Measurements from ENCODE around the gene ARIH2.

- TF ChIP-seq CTCF (IDR thresholded peaks at IDR 0.05; ENCODE audit: low read length) (no peak), EZH2 (optimal IDR thresholded peaks at IDR 0.05; ENCODE audit: low read depth, low read length) (no peak), EZH2phosphoT487 (IDR thresholded peaks at IDR 0.05; ENCODE audit: low read length) (no peak)
Observed at GRCh38 chr3:49026536-49026935, 107.9 kb downstream of the ARIH2 start.
